NCI-H748 (cell line): ENCODE data around the gene LHX4.
"Not testable (repeated sequence)": the region's sequence is repeated elsewhere in the genome, so short reads cannot be mapped to it uniquely, and the experiment has no call there.

ENCODE experiments used
- DNase-seq: peaks from one replicate; lab custom pipeline; 2025; ENCODE audit not compliant: unreplicated experiment; lab: John Stamatoyannopoulos, UW

Gene LHX4

GRCh38 chr1:180196436-180197003 is 33.5 kb upstream of the LHX4 start:
- DNase-seq: no peak

DNA sequence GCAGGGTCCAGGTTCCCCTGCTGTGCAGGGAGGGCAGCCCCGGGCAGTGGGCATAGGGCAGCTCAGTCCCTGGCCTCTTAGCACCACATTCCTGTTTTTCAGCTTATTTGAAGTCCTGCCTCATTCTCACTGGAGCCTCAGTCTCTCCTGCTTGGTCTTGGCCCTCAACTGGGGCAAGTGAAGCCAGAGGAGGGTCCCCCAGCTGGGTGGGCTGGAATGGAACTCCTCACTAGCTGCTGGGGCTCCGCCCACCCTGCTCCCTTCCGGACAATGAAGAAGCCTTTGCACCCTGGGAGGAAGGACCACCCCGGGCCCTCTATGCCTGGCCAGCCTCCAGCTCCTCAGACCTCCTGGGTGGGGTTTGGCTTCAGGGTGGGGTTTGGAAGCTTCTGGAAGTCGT is 32.8 kb upstream of the LHX4 start:
- no peak for DNase-seq

GRCh38 chr1:180198196-180198595 is 31.9 kb upstream of the LHX4 start:
- no peak for DNase-seq

DNA sequence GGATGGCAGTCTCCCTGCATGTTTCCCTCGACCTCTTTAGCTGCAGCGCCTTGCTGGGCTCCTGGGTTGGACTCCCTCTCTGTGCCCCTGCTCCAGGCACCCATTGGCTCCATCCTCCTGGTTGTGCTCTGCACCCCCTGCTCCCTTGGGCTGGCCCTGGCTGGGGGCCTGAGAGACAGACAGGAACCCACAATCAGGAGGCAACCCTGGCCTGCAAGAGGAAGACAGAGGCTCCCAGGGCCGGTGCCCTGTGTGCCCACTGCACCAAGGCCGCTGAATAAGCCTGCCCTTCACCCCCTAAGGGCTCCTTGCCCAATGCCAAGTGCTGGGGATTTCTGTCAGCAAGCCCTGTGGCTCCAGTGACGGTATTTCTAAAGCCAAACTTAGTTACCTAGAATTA is 31.5 kb upstream of the LHX4 start:
- no peak for DNase-seq

DNA sequence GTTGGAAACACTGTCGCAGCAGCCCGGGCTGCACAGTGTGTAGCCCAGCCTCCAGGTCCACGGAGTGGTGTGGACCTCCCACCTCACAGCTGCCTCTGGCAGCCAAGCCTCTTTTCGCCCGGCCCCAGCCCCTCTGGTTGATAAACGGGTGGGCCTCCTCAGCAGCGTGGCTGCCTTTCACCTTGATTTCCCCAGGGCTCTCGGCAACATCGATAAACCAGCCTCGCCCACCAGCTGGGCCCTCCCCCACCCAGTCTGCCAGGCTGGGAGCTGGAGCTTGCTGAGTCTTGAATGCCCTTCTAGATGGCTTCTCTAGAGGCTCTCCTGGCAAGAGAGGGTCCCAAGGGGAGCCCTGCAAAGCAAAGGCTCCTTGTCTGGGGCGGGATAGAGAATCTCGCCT is 31.0 kb upstream of the LHX4 start:
- DNase-seq: no peak

GRCh38 chr1:180201451-180202200 is 28.4 kb upstream of the LHX4 start:
- no peak for DNase-seq

DNA sequence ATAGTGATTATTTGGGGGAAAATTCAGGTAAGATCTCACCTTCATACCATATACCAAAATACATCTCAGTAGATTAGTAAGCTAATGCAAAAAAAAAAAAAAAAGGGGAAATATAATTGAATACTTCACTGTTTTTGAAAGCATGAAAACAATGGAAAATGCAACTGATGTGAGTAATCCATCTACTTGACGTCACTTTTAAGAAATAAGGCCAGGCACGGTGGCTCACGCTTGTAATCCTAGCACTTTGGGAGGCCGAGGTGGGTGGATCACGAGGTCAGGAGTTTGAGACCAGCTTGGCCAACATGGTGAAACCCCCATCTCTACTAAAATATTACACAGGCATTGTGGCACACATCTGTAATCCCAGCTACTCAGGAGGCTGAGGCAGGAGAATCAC is 27.5 kb upstream of the LHX4 start:
- not testable (repeated sequence) for DNase-seq

DNA sequence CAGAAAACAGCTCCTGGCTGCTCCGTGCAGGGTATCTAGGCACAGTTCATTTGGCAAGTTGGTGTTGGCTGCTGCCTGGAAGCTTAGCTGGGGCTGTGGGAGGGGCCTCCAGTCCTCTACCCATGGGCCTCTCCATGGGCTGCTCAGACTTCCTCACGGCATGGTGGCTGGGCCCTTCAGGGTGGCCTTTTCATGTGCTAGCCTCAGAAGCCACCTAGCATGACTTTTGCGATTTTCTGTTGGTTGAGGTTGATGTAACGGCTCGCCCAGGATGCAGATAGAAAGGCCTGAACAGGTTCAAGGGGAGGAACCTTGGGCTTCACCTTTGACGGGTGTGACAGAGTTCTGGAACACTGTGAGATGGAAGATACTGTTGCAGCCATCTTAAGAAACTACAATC is 25.8 kb upstream of the LHX4 start:
- no peak for DNase-seq

- no peak for DNase-seq
These were observed 23.5 kb upstream of the LHX4 start for GRCh38 chr1:180206581-180206980.

GRCh38 chr1:180208264-180208663 is 21.8 kb upstream of the LHX4 start:
- DNase-seq: no peak

DNA sequence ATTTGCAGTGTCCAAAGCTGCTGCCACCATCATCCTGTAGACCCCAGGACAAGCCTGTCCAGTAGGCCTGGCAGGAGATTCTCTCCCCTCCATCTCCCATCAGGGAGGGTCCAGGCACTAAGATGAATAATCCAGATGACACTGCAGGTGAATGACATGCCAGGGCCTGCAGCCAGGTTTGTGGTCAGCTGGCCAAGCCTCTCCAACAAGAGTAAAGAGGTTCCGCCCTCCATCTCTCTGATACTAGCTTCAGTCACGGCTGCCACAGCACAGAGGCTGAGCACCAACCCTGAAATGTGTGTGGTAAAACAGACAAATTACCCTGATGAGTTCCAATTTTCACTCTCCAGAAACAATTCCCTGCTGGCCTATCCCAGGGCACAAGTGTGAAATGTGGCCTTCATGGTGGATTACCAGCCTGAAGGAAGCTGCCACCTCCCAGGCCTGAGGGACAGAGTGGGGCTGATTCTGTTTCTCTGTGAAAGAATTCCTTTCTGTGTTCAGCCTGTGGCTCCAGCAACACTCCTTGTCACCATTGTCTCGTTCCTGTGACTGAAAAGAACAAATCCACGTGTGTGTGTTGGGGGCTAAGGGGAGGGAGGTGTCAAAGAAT is 19.9 kb upstream of the LHX4 start:
- DNase-seq: no peak

GRCh38 chr1:180211156-180211859 is 18.8 kb upstream of the LHX4 start:
- no peak for DNase-seq

GRCh38 chr1:180211860-180212229 is 18.2 kb upstream of the LHX4 start:
- no peak for DNase-seq

DNA sequence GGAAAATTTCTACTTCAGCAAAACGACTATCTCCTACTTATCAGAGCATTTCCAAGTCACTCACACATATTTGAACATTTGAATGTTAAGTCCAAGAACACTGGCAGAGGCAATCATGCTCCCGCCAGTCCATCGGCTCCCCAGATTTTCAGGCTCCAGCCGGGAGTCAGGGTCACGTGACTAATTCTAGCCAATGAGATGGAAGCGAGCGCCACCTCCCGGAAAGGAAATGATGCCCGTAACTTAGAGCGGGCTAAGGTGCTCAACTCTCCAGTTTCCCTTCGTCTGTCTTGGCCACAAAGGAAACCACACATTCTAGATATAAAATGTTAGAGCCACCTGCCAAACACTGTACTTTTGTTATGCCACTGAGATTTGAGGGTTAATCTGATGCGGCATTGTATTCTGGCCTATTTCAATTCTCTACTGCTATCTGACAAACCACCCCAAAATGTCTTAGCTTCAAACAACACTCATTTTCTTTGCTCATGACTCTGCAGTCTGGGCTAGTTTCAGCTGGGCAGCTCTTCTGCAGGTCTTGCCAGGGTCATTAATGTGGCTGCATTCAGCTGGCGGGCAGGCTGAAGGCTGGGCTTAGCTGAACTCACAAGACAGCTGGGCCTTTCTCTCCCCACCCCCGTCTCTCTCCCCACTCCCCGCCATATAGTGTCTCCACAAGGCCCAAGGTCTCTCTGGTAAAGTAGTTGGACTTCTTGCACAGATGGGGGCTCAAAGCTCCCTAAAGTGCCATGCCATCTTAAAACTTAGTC is 16.5 kb upstream of the LHX4 start:
- no peak for DNase-seq

DNA sequence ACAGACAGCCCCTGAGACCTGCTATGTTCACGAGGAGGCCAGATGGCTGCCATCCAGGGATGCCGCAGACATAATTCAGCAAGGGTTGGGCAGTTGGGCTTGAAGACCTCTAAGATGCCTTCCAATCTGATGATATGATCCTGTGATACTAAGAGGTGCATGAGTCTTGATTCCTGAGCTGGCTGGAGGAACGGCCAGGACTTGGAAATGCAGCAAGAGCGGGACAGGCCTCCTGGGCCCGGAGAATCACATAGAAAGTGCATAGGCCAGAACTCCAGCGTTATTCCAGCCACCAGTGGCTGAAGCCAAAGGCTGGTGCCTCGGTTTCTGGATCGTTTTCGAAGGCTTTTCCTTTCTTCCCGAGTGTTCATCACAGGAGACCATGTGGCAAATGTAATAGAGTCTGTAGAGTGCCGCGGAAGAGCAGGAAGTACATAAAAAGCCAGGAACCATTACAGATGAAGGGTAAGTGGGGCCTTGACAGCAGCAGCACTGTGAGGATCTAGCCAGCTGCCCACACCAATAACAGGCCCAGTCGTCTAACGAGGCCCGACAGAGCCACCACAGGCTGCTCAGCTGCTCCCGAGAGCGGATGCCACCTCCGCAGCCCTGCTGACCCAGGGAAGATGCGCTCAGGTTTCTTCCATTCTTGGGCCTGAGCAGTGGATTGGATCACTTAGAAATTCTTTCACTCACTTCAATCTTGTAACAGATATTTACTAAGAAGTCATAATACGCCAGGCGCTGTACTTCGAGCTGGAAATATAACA is 14.0 kb upstream of the LHX4 start:
- no peak for DNase-seq

- no peak for DNase-seq
These were observed 13.1 kb upstream of the LHX4 start for GRCh38 chr1:180217006-180217405.

DNA sequence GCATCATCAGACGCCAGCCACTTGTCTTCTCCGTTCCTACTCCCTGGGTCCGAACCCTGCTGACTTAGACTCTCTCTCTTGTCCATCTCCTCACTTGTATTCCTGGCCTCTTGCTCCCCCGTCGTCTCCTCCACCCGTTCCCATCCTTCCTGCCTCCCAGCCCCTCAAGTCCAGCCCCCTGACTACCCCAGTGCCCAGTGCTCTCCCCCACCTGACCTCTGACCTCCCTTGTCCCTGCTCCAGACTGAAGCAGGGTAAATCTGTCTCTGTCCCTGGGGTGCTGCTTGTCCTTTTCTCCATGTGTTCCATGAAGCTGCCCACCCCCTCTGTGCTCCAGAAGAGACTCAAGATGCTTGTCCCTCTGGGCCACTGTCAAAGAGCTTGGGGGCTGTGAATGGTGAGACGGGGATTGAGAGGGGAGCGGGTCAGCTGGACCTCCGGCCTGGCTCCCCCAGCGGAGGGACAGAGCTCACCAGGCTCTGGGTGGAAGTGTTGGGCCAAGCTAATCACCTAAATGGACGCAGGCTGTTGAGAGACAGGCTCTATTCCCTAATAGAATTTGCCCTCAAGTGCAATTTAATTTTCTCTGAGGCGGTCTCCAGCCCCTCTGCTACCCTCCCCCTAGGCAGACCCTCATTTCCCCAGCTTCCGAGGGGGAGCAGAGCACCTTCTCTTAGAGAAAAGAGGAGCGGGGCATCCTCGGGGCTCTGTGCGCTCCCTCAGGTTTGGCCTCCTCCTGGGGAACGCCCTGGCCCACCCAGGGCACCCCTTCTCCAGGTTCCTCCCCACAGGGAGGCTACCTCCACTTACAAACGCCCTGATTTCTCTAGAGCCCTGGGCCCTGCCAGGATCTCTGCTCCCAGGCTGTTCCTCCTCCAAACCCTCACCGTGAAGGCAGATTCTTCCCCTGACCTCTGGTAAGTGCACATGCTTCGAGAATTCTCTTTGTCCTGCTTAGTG is 11.0 kb upstream of the LHX4 start:
- no peak for DNase-seq

DNA sequence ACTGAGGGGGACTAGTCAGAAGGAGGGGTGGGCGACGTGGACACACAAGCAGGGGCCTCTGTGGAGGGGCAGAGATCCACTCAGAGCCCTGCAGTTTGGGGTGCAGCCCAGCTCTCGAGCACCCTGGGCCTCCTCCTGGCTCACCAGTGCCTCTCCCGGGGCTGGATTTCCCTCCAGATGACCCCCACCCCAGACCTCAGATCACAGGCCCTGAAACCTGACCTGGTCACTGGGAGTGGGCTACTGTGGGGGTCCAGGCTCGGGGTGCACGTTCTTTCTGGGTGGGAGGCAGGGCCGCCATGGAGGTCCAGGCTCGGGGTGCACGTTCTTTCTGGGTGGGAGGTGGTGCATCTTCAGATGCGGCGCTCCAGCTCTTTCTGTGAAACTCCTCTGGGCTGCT is 10.3 kb upstream of the LHX4 start:
- DNase-seq: no peak

DNA sequence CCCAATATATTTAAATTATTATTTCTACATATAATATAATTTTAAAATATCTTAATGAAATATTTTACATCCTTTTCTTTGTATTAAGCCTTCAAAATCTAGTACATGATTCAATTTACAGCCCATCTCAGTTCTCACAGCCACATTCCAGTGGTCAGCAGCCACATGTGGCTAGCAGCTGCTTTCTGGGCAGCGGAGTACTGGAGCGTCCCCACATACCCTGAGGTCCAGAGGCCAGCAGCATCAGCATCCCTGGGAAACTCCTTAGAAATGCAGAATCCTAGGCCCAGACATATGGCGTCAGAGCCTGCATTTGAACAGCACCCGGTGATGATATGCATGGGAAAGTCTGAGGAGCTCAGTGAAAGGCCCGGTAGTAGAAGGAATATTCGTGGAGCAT is 8.6 kb upstream of the LHX4 start:
- DNase-seq: no peak
